WTC11 (cell line): Measurements from ENCODE around the gene CLK2. TPM values are rescaled to one million over a fixed set of nuclear protein-coding genes. Genes with fewer than 3 reads are reported as not detected.

ENCODE experiments used
- ATAC-seq: fragments of 200-7000 bp; cut with Tn5 transposase; 2 replicates; pipeline ENCODE4 v1.10.0; 2021; ENCODE audit warnings: mild to moderate bottlenecking, moderate library complexity
- CTCF ChIA-PET: fragments of 300-600 bp; sonication (Branson Sonifier 250); formaldehyde crosslinking; loops from one replicate; lab custom pipeline; 2021; ENCODE audit warnings: antibody characterized with exemption; lab: Charles Lee
- POLR2A ChIA-PET: fragments of 350-600 bp; sonication (Branson Sonifier 250); formaldehyde crosslinking; loops from one replicate; lab custom pipeline; 2021; ENCODE audit warnings: antibody characterized with exemption; lab: Charles Lee
- DNase-seq: peaks from one replicate; pipeline ENCODE4 v3.0.0; 2021; ENCODE audit warnings: low spot score
- H3K27ac Mint-ChIP-seq: 2 replicates; pipeline ENCODE4 v1.8.0; 2021; ENCODE audit warnings: mixed read lengths
- H3K27me3 Mint-ChIP-seq: 2 replicates; pipeline ENCODE4 v1.8.0; 2021; ENCODE audit warnings: low read depth, mild to moderate bottlenecking, moderate library complexity, mixed read lengths
- H3K36me3 Mint-ChIP-seq: 2 replicates; pipeline ENCODE4 v1.8.0; 2021; ENCODE audit warnings: mixed read lengths
- H3K4me1 Mint-ChIP-seq: 2 replicates; pipeline ENCODE4 v1.8.0; 2022; ENCODE audit warnings: mixed read lengths
- H3K4me3 Mint-ChIP-seq: 2 replicates; pipeline ENCODE4 v1.8.0; 2021; ENCODE audit warnings: mild to moderate bottlenecking, moderate library complexity, mixed read lengths
- H3K9me3 Mint-ChIP-seq: 2 replicates; pipeline ENCODE4 v1.8.0; 2021; ENCODE audit warnings: mixed read lengths
- ATF6 ChIP-seq: sonication (generic); formaldehyde crosslinking; IDR thresholded peaks from 2 replicates; pipeline ENCODE4 v1.8.1; 2023; ENCODE audit warnings: mild to moderate bottlenecking, missing genetic modification reagents
- CREM ChIP-seq: sonication (generic); formaldehyde crosslinking; IDR thresholded peaks from 2 replicates; pipeline ENCODE4 v1.8.1; 2022; ENCODE audit warnings: mild to moderate bottlenecking, missing genetic modification reagents, moderate library complexity
- E2F1 ChIP-seq: sonication (generic); formaldehyde crosslinking; IDR thresholded peaks from 2 replicates; pipeline ENCODE4 v1.8.0; 2022; ENCODE audit warnings: mild to moderate bottlenecking, missing genetic modification reagents
- ETV6 ChIP-seq: sonication (generic); formaldehyde crosslinking; IDR thresholded peaks from 2 replicates; pipeline ENCODE4 v1.8.1; 2022; ENCODE audit warnings: mild to moderate bottlenecking, missing genetic modification reagents
- FOXK1 ChIP-seq: sonication (generic); formaldehyde crosslinking; IDR thresholded peaks from 2 replicates; pipeline ENCODE4 v1.8.0; 2022; ENCODE audit warnings: mild to moderate bottlenecking, moderate library complexity, missing genetic modification reagents
- OVOL2 ChIP-seq: fragments of 250-450 bp; sonication (Bioruptor Pico); IDR thresholded peaks from 2 replicates; pipeline ENCODE4 v1.9.0; 2021; ENCODE audit warnings: mild to moderate bottlenecking, borderline replicate concordance
- PRRX2 ChIP-seq: fragments of 250-450 bp; sonication (Bioruptor Pico); IDR thresholded peaks from 2 replicates; pipeline ENCODE4 v1.8.0; 2021; ENCODE audit warnings: mild to moderate bottlenecking
- SP1 ChIP-seq: sonication (generic); formaldehyde crosslinking; conservative IDR thresholded peaks from 2 replicates; pipeline ENCODE4 v1.8.1; 2022; ENCODE audit warnings: missing genetic modification reagents
- TEAD4 ChIP-seq: sonication (generic); formaldehyde crosslinking; IDR thresholded peaks from 2 replicates; pipeline ENCODE4 v1.8.0; 2022; ENCODE audit warnings: mild to moderate bottlenecking, missing genetic modification reagents
- ZNF121 ChIP-seq: sonication (generic); formaldehyde crosslinking; IDR thresholded peaks from 2 replicates; pipeline ENCODE4 v1.8.0; 2023; ENCODE audit warnings: missing genetic modification reagents
- total RNA-seq: library from RNA; stranded (reverse); gene quantifications from 3 replicates; pipeline ENCODE4 v1.2.3, GENCODE V29; 2021
- TF ChIP-seq, protein P1 (sequence below): sonication (generic); formaldehyde crosslinking; IDR thresholded peaks from 2 replicates; pipeline ENCODE4 v1.8.1; 2023; ENCODE audit warnings: mild to moderate bottlenecking, missing genetic modification reagents, borderline replicate concordance
- TF ChIP-seq, protein P2 (sequence below): sonication (generic); formaldehyde crosslinking; IDR thresholded peaks from 2 replicates; pipeline ENCODE4 v1.8.1; 2022; ENCODE audit warnings: mild to moderate bottlenecking, moderate library complexity, missing genetic modification reagents

The CLK2 gene
- total RNA-seq, 1 experiment from 2014 or later: 74.4 TPM

DNA sequence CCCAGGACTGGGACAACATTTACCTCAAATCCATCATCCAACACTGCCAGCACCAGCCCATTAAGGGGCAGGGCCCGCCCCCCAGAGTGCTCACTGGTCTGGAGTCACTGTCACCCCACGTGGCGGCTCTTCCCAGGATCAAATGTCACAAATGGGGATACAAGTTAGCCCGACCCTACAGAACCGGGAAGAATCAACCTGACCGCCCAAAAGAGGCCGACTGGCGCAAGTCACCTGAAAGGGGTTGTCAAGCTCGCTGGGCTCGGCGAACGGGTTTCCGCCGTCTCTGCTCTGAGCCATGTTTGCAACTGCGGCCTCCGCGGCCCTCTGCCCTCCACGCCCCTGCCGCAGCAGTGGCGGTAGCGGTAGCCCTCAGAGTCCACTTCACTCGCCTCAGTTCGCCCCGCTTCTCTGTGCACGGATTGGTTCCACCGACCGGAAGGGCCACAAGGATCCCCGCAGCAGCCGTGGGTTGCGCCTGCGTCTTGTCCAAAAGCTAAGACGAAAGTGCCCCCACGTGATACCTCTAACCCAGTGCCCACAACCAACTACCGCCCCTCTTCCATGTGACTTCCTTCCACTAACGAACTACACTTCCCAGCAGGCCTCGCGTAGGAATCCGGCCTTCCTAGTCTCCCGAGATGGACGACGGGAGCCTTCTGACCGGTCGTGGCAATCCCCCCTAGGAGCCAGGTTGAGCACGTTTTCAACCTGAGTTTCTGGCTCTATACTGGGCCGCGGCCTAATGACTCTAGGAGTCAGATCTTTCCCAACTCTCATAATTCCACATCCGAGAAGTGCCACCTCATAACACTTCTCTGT, 11.2 kb downstream of the CLK2 start, which contains the start of gene SCAMP3 (continued):
- no peak for TF ChIP-seq ATF6 (CRISPR knock-in tag)
- peak; percentile 63; the same call in 1 of the 2 replicates for TF ChIP-seq CREM (CRISPR knock-in tag)
- TF ChIP-seq ETV6: no peak

DNA sequence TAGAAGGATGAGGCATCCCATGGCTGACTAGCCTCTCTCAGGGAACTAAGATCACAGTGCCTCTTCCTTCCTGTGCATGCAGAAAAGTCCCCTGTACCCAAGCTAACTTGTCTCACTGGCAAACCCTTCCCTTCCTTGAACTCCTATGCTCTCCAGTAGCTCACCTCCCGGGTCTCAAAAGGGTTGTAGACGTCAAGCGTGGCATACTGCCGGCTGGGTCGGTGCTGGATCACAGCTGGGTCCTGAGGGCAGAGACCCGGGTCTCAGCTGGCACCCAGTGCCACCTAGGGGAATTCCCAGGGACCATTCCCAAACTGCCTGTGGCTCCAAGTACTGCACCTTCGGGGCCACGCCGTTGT, 11.8 kb downstream of the CLK2 start:
- Mint-ChIP-seq H3K4me3 (peak overlapping the region; percentile 96), H3K4me1 (peaks cover 14% of the 10 kb centered on the region), H3K9me3 (no peaks in the 10 kb centered on the region), H3K27me3 (no peaks in the 10 kb centered on the region), H3K27ac (peak overlapping the region; percentile 97), H3K36me3 (peaks cover 56% of the 10 kb centered on the region)
- TF ChIP-seq PRRX2 (CRISPR knock-in tag) (peak; percentile 73; the same call in 1 of the 2 replicates), E2F1 (CRISPR knock-in tag) (no peak), ZNF121 (CRISPR knock-in tag) (no peak)
- ChIA-PET POLR2A (interaction anchor here (0.6 to 1.8 kb wide), 7 partner anchors 11 to 88 kb away, joined by 3 to 11 read pairs (median 3); partner anchors contain the start of genes CLK2, HCN3 and KRTCAP2), CTCF (interaction anchor here (1.0 to 6.1 kb wide), 7 partner anchors 10 to 95 kb away, joined by 3 to 130 read pairs (median 4); partner anchors contain the start of gene HCN3)
- no peak for ATAC-seq
- DNase-seq: no peak

- TF ChIP-seq OVOL2 (CRISPR knock-in tag): no peak
- TF ChIP-seq PRRX2 (CRISPR knock-in tag): no peak
- TF ChIP-seq, protein P1, sequence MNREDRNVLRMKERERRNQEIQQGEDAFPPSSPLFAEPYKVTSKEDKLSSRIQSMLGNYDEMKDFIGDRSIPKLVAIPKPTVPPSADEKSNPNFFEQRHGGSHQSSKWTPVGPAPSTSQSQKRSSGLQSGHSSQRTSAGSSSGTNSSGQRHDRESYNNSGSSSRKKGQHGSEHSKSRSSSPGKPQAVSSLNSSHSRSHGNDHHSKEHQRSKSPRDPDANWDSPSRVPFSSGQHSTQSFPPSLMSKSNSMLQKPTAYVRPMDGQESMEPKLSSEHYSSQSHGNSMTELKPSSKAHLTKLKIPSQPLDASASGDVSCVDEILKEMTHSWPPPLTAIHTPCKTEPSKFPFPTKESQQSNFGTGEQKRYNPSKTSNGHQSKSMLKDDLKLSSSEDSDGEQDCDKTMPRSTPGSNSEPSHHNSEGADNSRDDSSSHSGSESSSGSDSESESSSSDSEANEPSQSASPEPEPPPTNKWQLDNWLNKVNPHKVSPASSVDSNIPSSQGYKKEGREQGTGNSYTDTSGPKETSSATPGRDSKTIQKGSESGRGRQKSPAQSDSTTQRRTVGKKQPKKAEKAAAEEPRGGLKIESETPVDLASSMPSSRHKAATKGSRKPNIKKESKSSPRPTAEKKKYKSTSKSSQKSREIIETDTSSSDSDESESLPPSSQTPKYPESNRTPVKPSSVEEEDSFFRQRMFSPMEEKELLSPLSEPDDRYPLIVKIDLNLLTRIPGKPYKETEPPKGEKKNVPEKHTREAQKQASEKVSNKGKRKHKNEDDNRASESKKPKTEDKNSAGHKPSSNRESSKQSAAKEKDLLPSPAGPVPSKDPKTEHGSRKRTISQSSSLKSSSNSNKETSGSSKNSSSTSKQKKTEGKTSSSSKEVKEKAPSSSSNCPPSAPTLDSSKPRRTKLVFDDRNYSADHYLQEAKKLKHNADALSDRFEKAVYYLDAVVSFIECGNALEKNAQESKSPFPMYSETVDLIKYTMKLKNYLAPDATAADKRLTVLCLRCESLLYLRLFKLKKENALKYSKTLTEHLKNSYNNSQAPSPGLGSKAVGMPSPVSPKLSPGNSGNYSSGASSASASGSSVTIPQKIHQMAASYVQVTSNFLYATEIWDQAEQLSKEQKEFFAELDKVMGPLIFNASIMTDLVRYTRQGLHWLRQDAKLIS (CRISPR knock-in tag): no peak
- TF ChIP-seq TEAD4 (CRISPR knock-in tag): no peak
- H3K4me3 Mint-ChIP-seq: 0 out of 2 replicates have a peak overlapping the region, but pooled peaks have one; percentile 96
These were observed 13.0 kb downstream of the CLK2 start for GRCh38 chr1:155260276-155260675.

DNA sequence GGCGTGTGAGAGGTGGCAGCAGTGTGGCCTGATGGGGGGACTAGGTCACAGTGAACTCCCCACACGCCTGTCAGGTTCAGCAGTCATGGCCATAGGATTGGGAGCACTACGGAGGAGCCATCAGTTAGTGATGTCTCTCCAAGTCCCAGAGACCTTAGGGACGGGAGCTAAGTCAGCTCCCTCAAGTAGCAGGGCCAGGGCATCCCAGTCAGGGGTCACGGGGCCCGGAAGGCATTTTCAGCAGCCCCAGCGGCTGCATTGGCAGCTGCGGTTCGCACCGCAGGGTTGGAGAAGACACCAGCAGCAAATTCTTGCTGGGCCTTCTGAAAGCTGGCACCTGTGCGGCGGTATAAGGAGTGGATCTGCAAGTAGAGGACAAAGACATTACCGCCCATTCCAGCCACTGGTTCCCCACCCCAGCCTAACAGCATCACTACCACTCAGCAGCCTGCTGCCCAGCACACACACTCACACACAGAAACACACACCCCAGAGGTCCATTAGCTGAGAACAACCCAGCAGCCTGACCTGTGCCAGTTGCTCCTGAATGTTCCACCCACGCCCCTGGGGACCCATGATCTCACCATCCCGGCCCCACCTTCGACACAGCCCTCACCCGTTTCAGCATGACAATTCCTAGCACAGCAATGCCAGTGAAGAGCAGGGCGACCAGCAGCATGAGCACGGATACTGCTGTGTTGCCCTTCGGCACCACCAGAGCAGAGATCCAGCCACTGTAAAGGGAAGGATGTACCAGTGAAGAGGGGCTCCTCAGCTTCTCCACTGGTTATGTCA, 17.0 kb downstream of the CLK2 start:
- ChIA-PET POLR2A (no interaction called here), CTCF (interaction anchor here (0.6 to 1.8 kb wide), 7 partner anchors 17 to 83 kb away, joined by 3 to 9 read pairs (median 5); partner anchors contain the start of genes CLK2, KRTCAP2, RUSC1 and TRIM46)
- H3K4me1 Mint-ChIP-seq: peaks cover 21% of the 10 kb centered on the region

More at GRCh38 chr1:155260276-155260675, 13.0 kb downstream of the CLK2 start:
- H3K9me3 Mint-ChIP-seq: no peaks in the 10 kb centered on the region
- ChIA-PET POLR2A (interaction anchor here (0.8 to 1.0 kb wide), 2 partner anchors 8 to 13 kb away, joined by 3 read pairs; partner anchors contain the start of gene CLK2), CTCF (interaction anchor here (1.2 to 6.1 kb wide), 3 partner anchors 9 to 18 kb away, joined by 4 to 130 read pairs (median 11); partner anchors contain the start of gene HCN3)
- H3K27ac Mint-ChIP-seq: no peak overlapping the region
- no peak for DNase-seq
- no peak for ATAC-seq
- peaks cover 46% of the 10 kb centered on the region for H3K36me3 Mint-ChIP-seq
- H3K27me3 Mint-ChIP-seq: no peaks in the 10 kb centered on the region
- H3K4me1 Mint-ChIP-seq: peaks cover 18% of the 10 kb centered on the region

More for the DNA sequence above, 17.0 kb downstream of the CLK2 start:
- Mint-ChIP-seq H3K27me3 (no peaks in the 10 kb centered on the region), H3K9me3 (no peaks in the 10 kb centered on the region), H3K4me3 (peak overlapping the region; percentile 80), H3K36me3 (peaks cover 22% of the 10 kb centered on the region), H3K27ac (peak overlapping the region; percentile 76)
- ATAC-seq: no peak
- TF ChIP-seq SP1 (CRISPR knock-in tag) (no peak), FOXK1 (CRISPR knock-in tag) (no peak), TEAD4 (CRISPR knock-in tag) (peak; percentile 25; the same call in 1 of the 2 replicates)
- TF ChIP-seq, protein P2, sequence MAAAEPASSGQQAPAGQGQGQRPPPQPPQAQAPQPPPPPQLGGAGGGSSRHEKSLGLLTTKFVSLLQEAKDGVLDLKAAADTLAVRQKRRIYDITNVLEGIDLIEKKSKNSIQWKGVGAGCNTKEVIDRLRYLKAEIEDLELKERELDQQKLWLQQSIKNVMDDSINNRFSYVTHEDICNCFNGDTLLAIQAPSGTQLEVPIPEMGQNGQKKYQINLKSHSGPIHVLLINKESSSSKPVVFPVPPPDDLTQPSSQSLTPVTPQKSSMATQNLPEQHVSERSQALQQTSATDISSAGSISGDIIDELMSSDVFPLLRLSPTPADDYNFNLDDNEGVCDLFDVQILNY (CRISPR knock-in tag): no peak
- DNase-seq: no peak
